Activated CD8-positive, alpha-beta T cell treated with anti-CD3 and anti-CD28 coated beads for 36 hours (primary cell): Measurements from ENCODE around the gene PPP1R13B. TPM values are rescaled to one million over a fixed set of nuclear protein-coding genes. Genes with fewer than 3 reads are reported as not detected.

ENCODE experiments used
- ATAC-seq: fragments of 200-7000 bp; cut with Tn5 transposase; one replicate; pipeline ENCODE4 v1.10.0; 2021; ENCODE audit warnings: mild to moderate bottlenecking, moderate library complexity
- CTCF ChIA-PET: fragments of 350-600 bp; sonication (Branson Sonifier 250); formaldehyde crosslinking; loops from one replicate; lab custom pipeline; 2021; ENCODE audit warnings: antibody characterized with exemption; lab: Charles Lee
- POLR2A ChIA-PET: fragments of 350-600 bp; sonication (Branson Sonifier 250); formaldehyde crosslinking; loops from one replicate; lab custom pipeline; 2021; ENCODE audit warnings: antibody characterized with exemption; lab: Charles Lee
- DNase-seq: peaks from one replicate; pipeline ENCODE4 v3.0.0-alpha.2; 2020
- H3K27ac Mint-ChIP-seq: one replicate; pipeline ENCODE4 v1.8.0; 2021; ENCODE audit warnings: mild to moderate bottlenecking, mixed read lengths
- H3K27me3 Mint-ChIP-seq: one replicate; pipeline ENCODE4 v1.8.0; 2021; ENCODE audit warnings: mixed read lengths
- H3K36me3 Mint-ChIP-seq: one replicate; pipeline ENCODE4 v1.8.0; 2021; ENCODE audit warnings: low read depth, mixed read lengths
- H3K4me1 Mint-ChIP-seq: one replicate; pipeline ENCODE4 v1.8.0; 2021; ENCODE audit warnings: low read depth, mixed read lengths
- H3K4me3 Mint-ChIP-seq: one replicate; pipeline ENCODE4 v1.8.0; 2021; ENCODE audit warnings: mild to moderate bottlenecking, moderate library complexity, mixed read lengths
- H3K9me3 Mint-ChIP-seq: one replicate; pipeline ENCODE4 v1.8.0; 2021; ENCODE audit warnings: mixed read lengths
- intact Hi-C: fragments of 100-400 bp; cut with micrococcal nuclease; formaldehyde crosslinking; loops from one replicate; pipeline ENCODE4 v1.10.0; 2022
- total RNA-seq, 2 experiments: library from RNA; stranded (reverse); gene quantifications; one replicate each; pipeline ENCODE4 v1.2.3, GENCODE V29; 2021
- TF ChIP-seq, protein P1 (sequence below): fragments of 200-600 bp; IDR thresholded peaks from one replicate; pipeline ENCODE4 v1.8.0; 2022; ENCODE audit warnings: antibody characterized with exemption, mild to moderate bottlenecking

The PPP1R13B gene
- total RNA-seq, 2 experiments from 2014 or later = 11.9 to 14.5 TPM

DNA sequence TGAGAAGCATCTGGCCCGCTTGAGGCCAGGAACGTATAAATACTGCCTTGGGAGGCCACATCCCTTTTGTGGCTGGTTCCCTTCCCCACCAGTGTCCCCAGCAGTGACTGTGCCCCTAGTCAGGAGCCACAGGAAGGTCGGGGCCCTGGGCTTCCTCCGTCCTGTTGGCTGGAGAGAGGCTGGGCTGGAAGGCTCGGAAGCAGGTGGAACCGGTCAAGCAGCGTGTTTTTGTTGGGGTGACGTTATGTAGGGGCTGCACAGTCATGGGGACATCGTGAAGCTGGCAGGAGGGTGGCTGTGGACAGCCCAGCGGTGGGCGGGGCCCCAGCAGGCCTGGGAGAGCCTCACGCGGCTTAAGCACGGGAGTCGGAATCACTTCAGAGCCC is 142.3 kb downstream of the PPP1R13B start:
- Mint-ChIP-seq H3K36me3 (peaks cover 18% of the 10 kb centered on the region), H3K4me3 (no peak overlapping the region), H3K27ac (peak overlapping the region; percentile 16), H3K27me3 (no peaks in the 10 kb centered on the region), H3K9me3 (no peaks in the 10 kb centered on the region), H3K4me1 (no peaks in the 10 kb centered on the region)
- intact Hi-C loops = no loop called here
- CTCF ChIA-PET = interaction anchor here (0.6 to 1.5 kb wide), 2 partner anchors 10 to 40 kb away, joined by 3 to 4 read pairs; no protein-coding TSS in a partner anchor
- TF ChIP-seq, protein P1, sequence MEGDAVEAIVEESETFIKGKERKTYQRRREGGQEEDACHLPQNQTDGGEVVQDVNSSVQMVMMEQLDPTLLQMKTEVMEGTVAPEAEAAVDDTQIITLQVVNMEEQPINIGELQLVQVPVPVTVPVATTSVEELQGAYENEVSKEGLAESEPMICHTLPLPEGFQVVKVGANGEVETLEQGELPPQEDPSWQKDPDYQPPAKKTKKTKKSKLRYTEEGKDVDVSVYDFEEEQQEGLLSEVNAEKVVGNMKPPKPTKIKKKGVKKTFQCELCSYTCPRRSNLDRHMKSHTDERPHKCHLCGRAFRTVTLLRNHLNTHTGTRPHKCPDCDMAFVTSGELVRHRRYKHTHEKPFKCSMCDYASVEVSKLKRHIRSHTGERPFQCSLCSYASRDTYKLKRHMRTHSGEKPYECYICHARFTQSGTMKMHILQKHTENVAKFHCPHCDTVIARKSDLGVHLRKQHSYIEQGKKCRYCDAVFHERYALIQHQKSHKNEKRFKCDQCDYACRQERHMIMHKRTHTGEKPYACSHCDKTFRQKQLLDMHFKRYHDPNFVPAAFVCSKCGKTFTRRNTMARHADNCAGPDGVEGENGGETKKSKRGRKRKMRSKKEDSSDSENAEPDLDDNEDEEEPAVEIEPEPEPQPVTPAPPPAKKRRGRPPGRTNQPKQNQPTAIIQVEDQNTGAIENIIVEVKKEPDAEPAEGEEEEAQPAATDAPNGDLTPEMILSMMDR = no peak
- no peak for DNase-seq
- POLR2A ChIA-PET = interaction anchor here (0.8 to 1.8 kb wide), 2 partner anchors 8 kb away, joined by 4 to 5 read pairs; no protein-coding TSS in a partner anchor
- no peak for ATAC-seq

GRCh38 chr14:103704708-103705107 is 142.7 kb downstream of the PPP1R13B start:
- intact Hi-C loops = no loop called here
- Mint-ChIP-seq H3K4me1 (no peaks in the 10 kb centered on the region), H3K4me3 (no peak overlapping the region), H3K9me3 (no peaks in the 10 kb centered on the region), H3K27ac (peak overlapping the region; percentile 16), H3K36me3 (peaks cover 19% of the 10 kb centered on the region), H3K27me3 (no peaks in the 10 kb centered on the region)
- TF ChIP-seq, protein P1 = no peak
- DNase-seq (no peak), ATAC-seq (no peak)
- CTCF ChIA-PET = interaction anchor here (0.6 kb wide), 1 partner anchor 40 kb away, joined by 3 read pairs; no protein-coding TSS in a partner anchor
- POLR2A ChIA-PET = interaction anchor here (0.8 to 6.2 kb wide), 3 partner anchors 8 to 19 kb away, joined by 3 to 41 read pairs (median 5); partner anchors contain the start of genes XRCC3 and ZFYVE21

DNA sequence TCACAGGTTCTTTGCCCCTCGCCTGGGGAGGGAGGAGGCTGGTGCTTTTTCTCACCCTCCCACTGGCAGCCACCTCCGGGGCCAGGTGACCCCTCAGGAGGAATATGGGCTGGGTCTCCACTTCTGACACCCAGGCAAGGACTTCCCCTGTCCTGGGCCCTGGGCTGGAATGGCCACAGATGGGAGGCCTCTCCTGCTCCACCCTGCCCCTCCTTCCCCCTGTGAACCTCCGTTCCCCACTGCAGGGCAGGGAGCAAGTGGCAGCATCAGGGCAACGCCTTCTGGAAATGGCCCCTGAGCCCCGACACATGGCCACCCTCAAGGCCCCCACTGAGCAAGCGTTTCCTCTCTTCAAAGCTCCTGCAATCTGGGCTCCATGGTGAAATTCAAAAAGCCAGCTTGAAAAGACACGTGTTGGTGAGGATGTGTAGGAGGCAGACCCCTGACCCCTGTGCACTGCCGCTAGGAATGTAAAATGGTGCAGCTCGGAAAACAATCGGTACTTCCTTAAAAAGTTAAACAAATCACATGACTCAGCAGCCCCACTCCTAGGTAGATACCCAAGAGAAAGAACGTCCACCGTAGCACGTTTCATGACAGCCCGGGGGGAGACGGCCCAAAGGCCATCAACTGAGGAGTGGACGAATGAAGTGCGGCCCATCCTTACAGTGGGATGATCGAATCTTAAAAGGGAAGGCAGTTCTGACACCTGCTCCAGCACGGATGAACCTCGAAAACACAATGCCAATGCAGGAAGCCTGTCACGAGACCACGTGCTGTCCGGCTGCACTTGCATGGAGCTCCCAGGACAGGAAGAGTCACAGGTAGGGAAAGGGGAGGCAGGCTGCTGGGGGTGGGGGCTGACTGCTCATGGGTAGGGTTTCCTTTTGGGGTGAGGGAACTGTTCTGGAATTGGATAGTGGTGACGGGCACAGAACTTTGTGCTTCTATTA is 143.7 kb downstream of the PPP1R13B start:
- Mint-ChIP-seq H3K4me1 (no peaks in the 10 kb centered on the region), H3K9me3 (no peaks in the 10 kb centered on the region), H3K27me3 (no peaks in the 10 kb centered on the region), H3K4me3 (no peak overlapping the region), H3K27ac (peak overlapping the region; percentile 35), H3K36me3 (peaks cover 20% of the 10 kb centered on the region)
- TF ChIP-seq, protein P1 = no peak
- ChIA-PET POLR2A (interaction anchor here (0.6 to 6.2 kb wide), 4 partner anchors 10 to 120 kb away, joined by 3 to 41 read pairs (median 3); partner anchors contain the start of genes XRCC3 and ZFYVE21), CTCF (no interaction called here)
- ATAC-seq = no peak
- intact Hi-C loops = no loop called here
- DNase-seq = no peak

GRCh38 chr14:103702497-103703432 is 144.6 kb downstream of the PPP1R13B start:
- H3K27me3 Mint-ChIP-seq = no peaks in the 10 kb centered on the region
- H3K4me3 Mint-ChIP-seq = no peak overlapping the region
- H3K36me3 Mint-ChIP-seq = peaks cover 16% of the 10 kb centered on the region
- no peaks in the 10 kb centered on the region for H3K4me1 Mint-ChIP-seq
- no peaks in the 10 kb centered on the region for H3K9me3 Mint-ChIP-seq
- intact Hi-C loops = no loop called here
- H3K27ac Mint-ChIP-seq = no peak overlapping the region
- TF ChIP-seq, protein P1 = no peak
- DNase-seq = no peak
- ChIA-PET CTCF (no interaction called here), POLR2A (interaction anchor here (0.6 to 6.2 kb wide), 3 partner anchors 11 to 141 kb away, joined by 3 to 41 read pairs (median 3); partner anchors contain the start of genes XRCC3 and ZFYVE21)
- ATAC-seq = no peak
